Measurements from ENCODE around the gene FARP1. TPM values are rescaled to one million over a fixed set of nuclear protein-coding genes. Genes with fewer than 3 reads are reported as not detected.
A peak's percentile ranks its signal among the peaks of the same experiment; 100 is the strongest.

Gene FARP1
- total RNA-seq, 1 donor from 2014 or later = 278 TPM

- Mint-ChIP-seq H3K27ac (no peak overlapping the region), H3K4me1 (ENCODE audit: low read depth) (peaks cover 21% of the 10 kb centered on the region), H3K36me3 (ENCODE audit: insufficient read depth) (peaks cover 62% of the 10 kb centered on the region), H3K27me3 (no peaks in the 10 kb centered on the region), H3K9me3 (ENCODE audit: low read depth) (peaks cover 2% of the 10 kb centered on the region), H3K4me3 (ENCODE audit: low read depth) (no peak overlapping the region)
- TF ChIP-seq CTCF (IDR thresholded peaks at IDR 0.05; ENCODE audit: unreplicated experiment) = no peak
- no peak for DNase-seq (ENCODE audit: low spot score, unreplicated experiment)
Observed at GRCh38 chr13:98422046-98422445, 279.2 kb downstream of the FARP1 start.

GRCh38 chr13:98423417-98423816, 280.5 kb downstream of the FARP1 start:
- Mint-ChIP-seq H3K27me3 (no peaks in the 10 kb centered on the region), H3K36me3 (ENCODE audit: insufficient read depth) (peaks cover 63% of the 10 kb centered on the region)

GRCh38 chr13:98427331-98427995, 284.6 kb downstream of the FARP1 start:
- Mint-ChIP-seq H3K36me3 (ENCODE audit: insufficient read depth) (peaks cover 49% of the 10 kb centered on the region), H3K27ac (peak overlapping the region; percentile 73), H3K4me3 (ENCODE audit: low read depth) (no peak overlapping the region), H3K4me1 (ENCODE audit: low read depth) (peaks cover 12% of the 10 kb centered on the region), H3K27me3 (no peaks in the 10 kb centered on the region), H3K9me3 (ENCODE audit: low read depth) (no peaks in the 10 kb centered on the region)
- TF ChIP-seq CTCF (IDR thresholded peaks at IDR 0.05; ENCODE audit: unreplicated experiment) = no peak
- DNase-seq (ENCODE audit: low spot score, unreplicated experiment) = no peak

More at GRCh38 chr13:98423417-98423816, 280.5 kb downstream of the FARP1 start:
- no peak overlapping the region for H3K27ac Mint-ChIP-seq
- H3K4me1 Mint-ChIP-seq (ENCODE audit: low read depth) = peaks cover 17% of the 10 kb centered on the region
- no peak overlapping the region for H3K4me3 Mint-ChIP-seq (ENCODE audit: low read depth)
- TF ChIP-seq CTCF (IDR thresholded peaks at IDR 0.05; ENCODE audit: unreplicated experiment) = no peak
- DNase-seq (ENCODE audit: low spot score, unreplicated experiment) = no peak
- H3K9me3 Mint-ChIP-seq (ENCODE audit: low read depth) = no peaks in the 10 kb centered on the region

- Mint-ChIP-seq H3K27me3 (no peaks in the 10 kb centered on the region), H3K36me3 (ENCODE audit: insufficient read depth) (peaks cover 45% of the 10 kb centered on the region), H3K4me1 (ENCODE audit: low read depth) (peaks cover 12% of the 10 kb centered on the region), H3K9me3 (ENCODE audit: low read depth) (no peaks in the 10 kb centered on the region), H3K27ac (peak overlapping the region; percentile 79), H3K4me3 (ENCODE audit: low read depth) (no peak overlapping the region)
- DNase-seq (ENCODE audit: low spot score, unreplicated experiment) = no peak
- no peak for TF ChIP-seq CTCF (IDR thresholded peaks at IDR 0.05; ENCODE audit: unreplicated experiment)
Observed at GRCh38 chr13:98428256-98428966, 285.5 kb downstream of the FARP1 start.

- Mint-ChIP-seq H3K27ac (peak overlapping the region; percentile 79), H3K27me3 (no peaks in the 10 kb centered on the region)
- DNase-seq (ENCODE audit: low spot score, unreplicated experiment) = no peak
Observed at GRCh38 chr13:98429081-98429480, 286.2 kb downstream of the FARP1 start.

More at GRCh38 chr13:98429081-98429480, 286.2 kb downstream of the FARP1 start:
- no peak for TF ChIP-seq CTCF (IDR thresholded peaks at IDR 0.05; ENCODE audit: unreplicated experiment)
- Mint-ChIP-seq H3K9me3 (ENCODE audit: low read depth) (no peaks in the 10 kb centered on the region), H3K4me1 (ENCODE audit: low read depth) (peaks cover 12% of the 10 kb centered on the region), H3K36me3 (ENCODE audit: insufficient read depth) (peaks cover 39% of the 10 kb centered on the region), H3K4me3 (ENCODE audit: low read depth) (no peak overlapping the region)
